GM10266 (cell line): ENCODE measurements around the gene ARL3.

Experiments used
- DNase-seq: peaks from one replicate; pipeline ENCODE4 v3.0.0; 2012; ENCODE audit errors: extremely low spot score
- TF ChIP-seq, protein P1 (sequence below): IDR thresholded peaks from 2 replicates; pipeline ENCODE4 v1.5.1; 2012; ENCODE audit warnings: mild to moderate bottlenecking, low read depth; ENCODE audit not compliant: control insufficient read depth, insufficient read depth; ENCODE audit errors: missing control alignments

The ARL3 gene

DNA sequence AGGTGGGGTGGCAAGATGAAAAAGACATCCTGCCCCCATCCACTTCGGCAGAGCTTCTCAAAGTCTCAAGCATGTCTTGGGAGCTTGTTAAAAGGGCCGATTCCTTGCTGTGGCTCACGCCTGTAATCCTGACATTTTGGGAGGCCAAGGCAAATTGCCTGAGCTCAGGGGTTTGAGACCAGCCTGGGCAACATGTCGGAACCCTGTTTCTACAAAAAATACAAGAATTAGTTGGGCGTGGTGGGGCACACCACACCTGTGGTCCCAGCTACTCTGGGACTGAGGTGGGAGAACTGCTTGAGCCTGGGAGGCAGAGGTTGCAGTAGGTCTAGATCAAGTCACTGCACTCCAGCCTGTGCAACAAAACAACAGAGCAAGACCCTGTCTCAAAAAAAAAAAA lies 55.4 kb downstream of the ARL3 start:
- no peak for DNase-seq
- TF ChIP-seq, protein P1, sequence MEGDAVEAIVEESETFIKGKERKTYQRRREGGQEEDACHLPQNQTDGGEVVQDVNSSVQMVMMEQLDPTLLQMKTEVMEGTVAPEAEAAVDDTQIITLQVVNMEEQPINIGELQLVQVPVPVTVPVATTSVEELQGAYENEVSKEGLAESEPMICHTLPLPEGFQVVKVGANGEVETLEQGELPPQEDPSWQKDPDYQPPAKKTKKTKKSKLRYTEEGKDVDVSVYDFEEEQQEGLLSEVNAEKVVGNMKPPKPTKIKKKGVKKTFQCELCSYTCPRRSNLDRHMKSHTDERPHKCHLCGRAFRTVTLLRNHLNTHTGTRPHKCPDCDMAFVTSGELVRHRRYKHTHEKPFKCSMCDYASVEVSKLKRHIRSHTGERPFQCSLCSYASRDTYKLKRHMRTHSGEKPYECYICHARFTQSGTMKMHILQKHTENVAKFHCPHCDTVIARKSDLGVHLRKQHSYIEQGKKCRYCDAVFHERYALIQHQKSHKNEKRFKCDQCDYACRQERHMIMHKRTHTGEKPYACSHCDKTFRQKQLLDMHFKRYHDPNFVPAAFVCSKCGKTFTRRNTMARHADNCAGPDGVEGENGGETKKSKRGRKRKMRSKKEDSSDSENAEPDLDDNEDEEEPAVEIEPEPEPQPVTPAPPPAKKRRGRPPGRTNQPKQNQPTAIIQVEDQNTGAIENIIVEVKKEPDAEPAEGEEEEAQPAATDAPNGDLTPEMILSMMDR = no peak

DNA sequence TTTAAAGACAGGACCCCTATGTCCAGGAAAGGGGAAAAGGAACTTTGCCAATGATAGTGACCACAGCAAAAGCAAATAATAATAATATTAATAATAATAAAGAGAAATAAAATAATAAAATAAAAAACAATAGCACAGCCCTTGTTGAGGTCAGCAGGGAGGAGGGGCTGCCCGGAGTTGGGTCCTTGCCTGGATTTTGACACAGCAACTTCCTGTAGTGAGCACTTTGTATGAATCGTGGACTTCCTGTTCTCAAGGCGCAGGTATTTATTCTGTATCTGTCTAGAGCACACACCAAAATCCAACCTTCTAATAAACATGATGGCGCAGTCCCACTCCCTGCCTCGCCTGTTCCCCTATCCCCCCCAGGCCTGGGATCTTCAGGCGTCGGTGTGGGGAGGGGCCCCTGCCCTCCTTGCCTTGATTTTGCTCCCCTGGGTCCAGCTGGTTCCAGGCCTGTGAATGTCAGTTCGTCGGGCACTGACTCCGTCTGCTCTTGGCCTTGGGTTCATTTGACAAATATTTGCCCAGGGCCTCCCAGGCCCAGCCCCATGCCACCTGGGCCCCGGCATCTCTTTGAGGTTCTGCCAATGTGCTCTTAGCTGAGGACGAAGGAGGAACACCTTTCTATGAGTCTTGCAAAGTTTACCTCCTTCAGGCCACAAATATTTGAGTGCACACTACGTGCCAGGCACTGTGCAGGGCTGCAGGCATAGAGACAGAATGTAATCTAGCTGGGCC lies 56.0 kb downstream of the ARL3 start:
- TF ChIP-seq, protein P1 = no peak
- DNase-seq = no peak

DNA sequence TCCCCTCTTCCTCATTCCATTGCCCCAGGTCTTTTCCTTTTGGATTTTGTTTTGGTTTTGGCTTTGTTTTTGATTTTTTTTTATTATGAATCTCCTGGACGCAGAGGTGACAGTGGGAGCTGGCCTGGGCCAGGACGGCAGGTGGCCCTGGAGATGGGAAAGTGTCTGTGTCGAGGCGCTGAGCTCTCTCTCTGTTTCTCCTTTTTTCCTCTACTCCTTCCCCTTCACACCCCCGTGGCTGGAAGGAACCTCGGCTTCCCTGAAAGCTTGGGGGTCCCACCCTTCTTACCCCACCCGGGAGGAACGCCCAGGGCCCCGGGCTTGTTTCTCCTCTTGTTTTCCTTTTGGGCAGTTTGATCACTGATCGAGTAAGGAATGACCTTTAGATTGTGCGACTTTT lies 56.7 kb downstream of the ARL3 start:
- TF ChIP-seq, protein P1 = no peak
- no peak for DNase-seq

DNA sequence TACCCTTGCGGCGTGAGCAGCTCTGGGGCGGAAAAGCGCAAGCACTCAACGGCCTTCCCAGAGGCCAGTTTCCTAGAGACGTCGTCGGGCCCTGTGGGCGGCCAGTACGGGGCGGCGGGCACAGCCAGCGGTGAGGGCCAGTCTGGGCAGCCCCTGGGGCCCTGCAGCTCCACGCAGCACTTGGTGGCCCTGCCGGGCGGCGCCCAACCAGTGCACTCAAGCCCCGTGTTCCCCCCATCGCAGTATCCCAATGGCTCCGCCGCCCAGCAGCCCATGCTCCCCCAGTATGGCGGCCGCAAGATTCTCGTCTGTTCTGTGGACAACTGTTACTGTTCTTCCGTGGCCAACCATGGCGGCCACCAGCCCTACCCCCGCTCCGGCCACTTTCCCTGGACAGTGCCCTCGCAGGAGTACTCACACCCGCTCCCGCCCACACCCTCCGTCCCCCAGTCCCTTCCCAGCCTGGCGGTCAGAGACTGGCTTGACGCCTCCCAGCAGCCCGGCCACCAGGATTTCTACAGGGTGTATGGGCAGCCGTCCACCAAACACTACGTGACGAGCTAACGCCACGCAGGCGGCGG lies 57.3 kb downstream of the ARL3 start:
- no peak for DNase-seq
- TF ChIP-seq, protein P1 = no peak

DNA sequence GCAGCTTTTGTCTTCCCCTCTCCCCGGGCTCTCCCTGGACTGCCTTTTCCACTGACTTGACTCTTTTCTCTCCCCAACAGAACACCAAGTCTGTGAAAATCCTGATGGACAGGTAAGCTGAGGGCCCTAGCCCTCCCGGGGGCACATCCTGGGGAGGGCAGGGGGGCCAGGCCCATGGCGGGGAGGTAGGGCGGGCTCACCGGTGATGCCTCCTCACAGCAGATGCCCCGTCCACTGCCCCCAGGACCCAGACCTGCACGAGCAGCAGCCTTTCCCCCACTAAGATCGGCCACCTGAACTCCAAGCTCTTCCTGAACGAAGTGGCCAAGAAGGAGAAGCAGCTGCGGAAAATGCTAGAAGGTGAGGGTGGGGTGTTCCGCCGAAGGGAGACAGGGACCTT lies 58.2 kb downstream of the ARL3 start:
- TF ChIP-seq, protein P1 = no peak
- no peak for DNase-seq

DNA sequence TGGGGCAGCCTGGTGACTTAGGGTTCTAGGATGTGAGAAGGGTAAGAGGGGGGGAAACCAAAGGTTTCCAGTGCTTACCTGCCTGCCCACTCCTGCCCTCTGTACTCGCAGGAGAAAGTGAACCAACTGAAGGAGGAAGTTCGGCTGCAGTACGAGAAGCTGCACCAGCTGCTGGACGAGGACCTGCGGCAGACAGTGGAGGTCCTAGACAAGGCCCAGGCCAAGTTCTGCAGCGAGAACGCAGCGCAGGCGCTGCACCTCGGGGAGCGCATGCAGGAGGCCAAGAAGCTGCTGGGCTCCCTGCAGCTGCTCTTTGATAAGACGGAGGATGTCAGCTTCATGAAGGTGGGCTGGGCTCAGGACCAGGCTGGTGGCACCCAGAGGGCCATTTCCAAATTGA lies 59.2 kb downstream of the ARL3 start:
- DNase-seq = no peak
- TF ChIP-seq, protein P1 = no peak

DNA sequence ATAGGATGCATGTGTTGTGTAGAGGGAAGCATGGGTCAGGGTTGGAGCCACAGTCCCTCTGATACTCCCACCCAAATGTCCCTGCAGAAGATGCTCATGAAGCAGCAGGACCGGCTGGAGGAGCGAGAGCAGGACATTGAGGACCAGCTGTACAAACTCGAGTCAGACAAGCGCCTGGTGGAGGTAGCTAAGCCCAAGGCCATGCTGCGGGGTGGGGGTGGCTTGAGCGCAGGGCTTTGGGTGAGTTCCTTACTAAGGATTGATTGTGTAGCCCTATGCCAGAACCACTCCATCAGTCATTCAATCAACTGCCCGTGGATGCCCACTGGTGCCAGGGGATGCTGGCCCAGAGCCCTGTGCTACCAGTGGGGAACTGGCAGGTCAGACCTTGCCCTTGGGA lies 59.6 kb downstream of the ARL3 start:
- TF ChIP-seq, protein P1 = no peak
- no peak for DNase-seq
